ENCODE data around the gene MACO1. TPM values are rescaled to one million over a fixed set of nuclear protein-coding genes. Genes with fewer than 3 reads are reported as not detected.
"Not testable (repeated sequence)": the region's sequence is repeated elsewhere in the genome, so short reads cannot be mapped to it uniquely, and the experiment has no call there.

Gene MACO1
- total RNA-seq, 1 donor from 2014 or later, result 31.5 TPM

DNA sequence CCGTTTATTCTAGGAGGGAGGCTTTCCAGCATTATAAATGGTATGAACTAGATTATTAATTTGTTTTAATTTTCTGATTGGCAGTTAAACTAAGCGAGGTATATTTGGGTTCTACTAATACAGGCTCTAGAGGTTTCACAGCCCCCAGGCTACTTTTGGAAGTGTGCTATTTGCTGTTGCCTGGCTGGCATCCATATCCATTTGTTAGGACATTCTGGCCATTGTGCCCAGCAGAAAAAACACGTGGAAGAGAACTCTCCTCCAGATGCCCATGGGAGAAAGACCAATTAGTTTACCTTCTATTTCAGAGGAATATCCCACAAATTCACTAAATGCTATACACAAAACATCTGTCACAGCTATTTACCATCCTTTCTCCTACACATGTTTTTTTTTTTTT, 29.3 kb downstream of the MACO1 start:
- Mint-ChIP-seq H3K4me1 (ENCODE audit: low read depth) (peaks cover 15% of the 10 kb centered on the region), H3K9me3 (ENCODE audit: low read depth) (no peaks in the 10 kb centered on the region), H3K36me3 (ENCODE audit: insufficient read depth) (peaks cover 34% of the 10 kb centered on the region), H3K27ac (peak overlapping the region; percentile 49), H3K27me3 (no peaks in the 10 kb centered on the region), H3K4me3 (ENCODE audit: low read depth) (no peak overlapping the region)
- no peak for DNase-seq (ENCODE audit: low spot score, unreplicated experiment)
- no peak for TF ChIP-seq CTCF (IDR thresholded peaks at IDR 0.05; ENCODE audit: unreplicated experiment)

DNA sequence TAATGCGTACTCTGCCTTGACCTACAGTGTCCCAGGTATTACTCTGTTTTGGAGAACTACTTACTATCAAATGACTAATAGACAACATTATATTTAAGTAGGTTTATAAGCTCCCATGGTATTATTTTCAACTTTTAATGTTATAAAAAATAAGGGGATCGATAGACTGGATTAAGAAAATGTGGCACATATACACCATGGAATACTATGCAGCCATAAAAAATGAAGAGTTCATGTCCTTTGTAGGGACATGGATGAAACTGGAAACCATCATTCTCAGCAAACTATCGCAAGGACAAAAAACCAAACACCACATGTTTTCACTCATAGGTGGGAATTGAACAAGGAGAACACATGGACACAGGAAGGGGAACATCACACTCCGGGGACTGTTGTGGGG, 30.1 kb downstream of the MACO1 start:
- not testable (repeated sequence) for DNase-seq (ENCODE audit: low spot score, unreplicated experiment); H3K27me3 Mint-ChIP-seq; H3K9me3 Mint-ChIP-seq (ENCODE audit: low read depth); H3K27ac Mint-ChIP-seq; H3K4me3 Mint-ChIP-seq (ENCODE audit: low read depth)
- Mint-ChIP-seq H3K4me1 (ENCODE audit: low read depth) (peaks cover 15% of the 10 kb centered on the region), H3K36me3 (ENCODE audit: insufficient read depth) (peaks cover 34% of the 10 kb centered on the region)

- Mint-ChIP-seq H3K36me3 (ENCODE audit: insufficient read depth) (peaks cover 32% of the 10 kb centered on the region), H3K4me3 (ENCODE audit: low read depth) (no peak overlapping the region), H3K27ac (no peak overlapping the region), H3K27me3 (no peaks in the 10 kb centered on the region), H3K4me1 (ENCODE audit: low read depth) (peaks cover 15% of the 10 kb centered on the region), H3K9me3 (ENCODE audit: low read depth) (no peaks in the 10 kb centered on the region)
- no peak for TF ChIP-seq CTCF (IDR thresholded peaks at IDR 0.05; ENCODE audit: unreplicated experiment)
- DNase-seq (ENCODE audit: low spot score, unreplicated experiment), result no peak
These were observed 31.2 kb downstream of the MACO1 start for GRCh38 chr1:25461849-25462248.

DNA sequence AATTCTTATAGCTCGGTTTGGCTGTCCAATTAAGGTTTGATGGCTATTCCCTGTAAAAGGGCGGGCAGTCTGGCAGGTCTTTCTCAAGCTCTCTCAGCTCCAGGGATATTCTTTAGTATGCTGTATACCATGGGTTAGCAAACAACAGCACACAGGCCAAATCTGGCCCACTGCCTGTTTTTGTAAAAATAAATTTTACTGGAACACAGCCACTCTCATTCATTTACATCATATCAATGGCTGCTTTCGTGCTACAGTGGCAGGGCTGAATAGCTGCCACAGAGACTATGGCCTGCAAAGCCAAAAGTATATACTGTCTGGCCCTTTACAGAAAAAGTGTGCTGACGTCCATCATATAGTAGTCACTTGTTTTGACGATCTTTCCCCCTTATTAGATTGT, 32.0 kb downstream of the MACO1 start:
- no peak for TF ChIP-seq CTCF (IDR thresholded peaks at IDR 0.05; ENCODE audit: unreplicated experiment)
- H3K27me3 Mint-ChIP-seq, result no peaks in the 10 kb centered on the region

GRCh38 chr1:25467193-25467592, 36.5 kb downstream of the MACO1 start:
- Mint-ChIP-seq H3K27ac (no peak overlapping the region), H3K36me3 (ENCODE audit: insufficient read depth) (peaks cover 13% of the 10 kb centered on the region), H3K4me3 (ENCODE audit: low read depth) (no peak overlapping the region), H3K4me1 (ENCODE audit: low read depth) (peaks cover under 1% of the 10 kb centered on the region), H3K27me3 (no peaks in the 10 kb centered on the region), H3K9me3 (ENCODE audit: low read depth) (no peaks in the 10 kb centered on the region)
- no peak for TF ChIP-seq CTCF (IDR thresholded peaks at IDR 0.05; ENCODE audit: unreplicated experiment)
- no peak for DNase-seq (ENCODE audit: low spot score, unreplicated experiment)

More for the DNA sequence above, 32.0 kb downstream of the MACO1 start:
- no peak for DNase-seq (ENCODE audit: low spot score, unreplicated experiment)
- H3K4me3 Mint-ChIP-seq (ENCODE audit: low read depth), result no peak overlapping the region
- H3K27ac Mint-ChIP-seq, result no peak overlapping the region
- H3K4me1 Mint-ChIP-seq (ENCODE audit: low read depth), result peaks cover 15% of the 10 kb centered on the region
- H3K36me3 Mint-ChIP-seq (ENCODE audit: insufficient read depth), result peaks cover 32% of the 10 kb centered on the region
- H3K9me3 Mint-ChIP-seq (ENCODE audit: low read depth), result no peaks in the 10 kb centered on the region

- H3K4me3 Mint-ChIP-seq (ENCODE audit: low read depth), result no peak overlapping the region
- peaks cover 14% of the 10 kb centered on the region for H3K36me3 Mint-ChIP-seq (ENCODE audit: insufficient read depth)
- H3K27ac Mint-ChIP-seq, result peak overlapping the region; percentile 34
- no peak for DNase-seq (ENCODE audit: low spot score, unreplicated experiment)
- H3K9me3 Mint-ChIP-seq (ENCODE audit: low read depth), result no peaks in the 10 kb centered on the region
- TF ChIP-seq CTCF (IDR thresholded peaks at IDR 0.05; ENCODE audit: unreplicated experiment), result no peak
- peaks cover 4% of the 10 kb centered on the region for H3K4me1 Mint-ChIP-seq (ENCODE audit: low read depth)
- no peaks in the 10 kb centered on the region for H3K27me3 Mint-ChIP-seq
These were observed 36.9 kb downstream of the MACO1 start for GRCh38 chr1:25467616-25468015.

Data from progenitor cell of endocrine pancreas (in vitro differentiated cells).